GM23248 (cell line): Measurements from ENCODE around the gene TNFRSF21. TPM values are rescaled to one million over a fixed set of nuclear protein-coding genes. Genes with fewer than 3 reads are reported as not detected.

Experiments
- DNase-seq: peaks from one replicate; pipeline ENCODE4 v3.0.0-alpha.2; 2015
- H2AFZ ChIP-seq: fragments of 200-600 bp; sonication (generic); 2 replicates; pipeline ENCODE4 v1.6.1; 2016; ENCODE audit warnings: antibody characterized with exemption
- H3F3A ChIP-seq: fragments of 200-600 bp; sonication (generic); 2 replicates; pipeline ENCODE4 v1.6.1; 2016; ENCODE audit warnings: mild to moderate bottlenecking, antibody characterized with exemption, mixed run types; ENCODE audit not compliant: insufficient read depth
- H3K27ac ChIP-seq: fragments of 200-600 bp; sonication (generic); 2 replicates; pipeline ENCODE4 v1.5.1; 2016; ENCODE audit warnings: mild to moderate bottlenecking
- H3K27me3 ChIP-seq: fragments of 200-600 bp; sonication (generic); replicated peaks from 2 replicates; pipeline ENCODE4 v1.6.1; 2016; ENCODE audit warnings: mild to moderate bottlenecking; ENCODE audit not compliant: insufficient read depth
- H3K36me3 ChIP-seq: fragments of 200-600 bp; sonication (generic); 2 replicates; pipeline ENCODE4 v1.6.1; 2016; ENCODE audit warnings: low read depth, mild to moderate bottlenecking
- H3K4me1 ChIP-seq: fragments of 200-600 bp; sonication (generic); 2 replicates; pipeline ENCODE4 v1.6.1; 2016; ENCODE audit warnings: mild to moderate bottlenecking; ENCODE audit not compliant: insufficient read depth
- H3K4me2 ChIP-seq: fragments of 200-600 bp; sonication (generic); one replicate; pipeline ENCODE4 v1.6.1; 2016; ENCODE audit warnings: mild to moderate bottlenecking; ENCODE audit not compliant: unreplicated experiment
- H3K4me3 ChIP-seq: fragments of 200-600 bp; sonication (generic); 2 replicates; pipeline ENCODE4 v1.5.1; 2016; ENCODE audit warnings: mild to moderate bottlenecking
- H3K79me2 ChIP-seq: fragments of 200-600 bp; sonication (generic); 2 replicates; pipeline ENCODE4 v1.6.1; 2016; ENCODE audit warnings: mild to moderate bottlenecking; ENCODE audit not compliant: insufficient read depth
- H3K9ac ChIP-seq: fragments of 200-600 bp; sonication (generic); 2 replicates; pipeline ENCODE4 v1.6.1; 2016; ENCODE audit warnings: mild to moderate bottlenecking
- H3K9me2 ChIP-seq: fragments of 200-600 bp; sonication (generic); 2 replicates; pipeline ENCODE4 v1.6.1; 2016; ENCODE audit warnings: mixed run types, mild to moderate bottlenecking, moderate library complexity; ENCODE audit not compliant: insufficient read depth
- H3K9me3 ChIP-seq: fragments of 200-600 bp; sonication (generic); one replicate; pipeline ENCODE4 v1.6.1; 2017; ENCODE audit warnings: low read depth
- H4K20me1 ChIP-seq: fragments of 200-600 bp; sonication (generic); 2 replicates; pipeline ENCODE4 v1.6.0; 2016; ENCODE audit not compliant: insufficient read depth
- EZH2 ChIP-seq: fragments of 200-600 bp; sonication (generic); IDR thresholded peaks from 2 replicates; pipeline ENCODE4 v1.6.1; 2018; ENCODE audit warnings: antibody characterized with exemption, mild to moderate bottlenecking; ENCODE audit not compliant: insufficient read depth, poor library complexity, severe bottlenecking
- EZH2phosphoT487 ChIP-seq: fragments of 200-600 bp; sonication (generic); IDR thresholded peaks from 2 replicates; pipeline ENCODE4 v1.6.1; 2018; ENCODE audit warnings: antibody characterized with exemption, moderate library complexity, mild to moderate bottlenecking, low read depth; ENCODE audit not compliant: insufficient read depth
- WGBS, 2 experiments: methylation state at CpG; one replicate each; pipeline ENCODE4 v1.1.6; 2015 to 2017; ENCODE audit warnings: low lambda C conversion rate in 2 of 2, low coverage in 1 of 2; ENCODE audit errors: missing lambda C conversion rate in 2 of 2; 5-methylcytosine and 5-hydroxymethylcytosine counted together
- in situ Hi-C: fragments of 300-500 bp; cut with MboI; formaldehyde crosslinking; loops from 2 replicates; pipeline ENCODE4 v1.15.0; 2020
- polyA plus RNA-seq: library from polyadenylated mRNA; unstranded; fragments of >200 nt; fragmentation: Nextera tagmentation; extraction: Ambion mirVana; gene quantifications from 2 replicates; pipeline ENCODE4 v1.2.1, GENCODE V29; 2016
- total RNA-seq: library from RNA; depleted of rRNA; stranded (reverse); fragments of >200 nt; shearing (Covaris generic); gene quantifications from 2 replicates; pipeline ENCODE4 v1.2.3, GENCODE V29; 2014

TNFRSF21 gene
- total and polyA plus RNA-seq, 2 experiments from 2014 or later = 3.9 to 8.4 TPM

- H3K27me3 ChIP-seq = no peaks in the 10 kb centered on the region
- no peaks in the 10 kb centered on the region for H3K79me2 ChIP-seq
- H3F3A ChIP-seq = no peaks in the 10 kb centered on the region
- no peak overlapping the region for H3K9ac ChIP-seq
- H4K20me1 ChIP-seq = no peaks in the 10 kb centered on the region
- no peak for DNase-seq
- no peaks in the 10 kb centered on the region for H3K9me2 ChIP-seq
- TF ChIP-seq EZH2phosphoT487 (no peak), EZH2 (no peak)
- H3K27ac ChIP-seq = no peak overlapping the region
- H3K4me1 ChIP-seq = no peaks in the 10 kb centered on the region
- no peaks in the 10 kb centered on the region for H3K36me3 ChIP-seq
- no peak overlapping the region for H3K4me2 ChIP-seq
- no peak overlapping the region for H3K4me3 ChIP-seq
- H2AFZ ChIP-seq = no peak overlapping the region
- H3K9me3 ChIP-seq = no peaks in the 10 kb centered on the region
- in situ Hi-C loops = no loop called here
Observed at GRCh38 chr6:47355496-47355895, 45.8 kb upstream of the TNFRSF21 start.

GRCh38 chr6:47353871-47354270, 44.2 kb upstream of the TNFRSF21 start:
- no peaks in the 10 kb centered on the region for H3K9me2 ChIP-seq
- no peak overlapping the region for H3K4me2 ChIP-seq
- H3K79me2 ChIP-seq = no peaks in the 10 kb centered on the region
- DNase-seq = no peak
- in situ Hi-C loops = no loop called here
- H3K9me3 ChIP-seq = no peaks in the 10 kb centered on the region
- H3K27me3 ChIP-seq = no peaks in the 10 kb centered on the region
- no peak overlapping the region for H2AFZ ChIP-seq
- H4K20me1 ChIP-seq = no peaks in the 10 kb centered on the region
- no peaks in the 10 kb centered on the region for H3F3A ChIP-seq
- H3K9ac ChIP-seq = no peak overlapping the region
- no peaks in the 10 kb centered on the region for H3K36me3 ChIP-seq
- no peaks in the 10 kb centered on the region for H3K4me1 ChIP-seq
- H3K4me3 ChIP-seq = no peak overlapping the region
- H3K27ac ChIP-seq = no peak overlapping the region
- TF ChIP-seq EZH2phosphoT487 (no peak), EZH2 (no peak)
- WGBS, 2 experiments = 0% methylated on average over 1 of the region's 1 CpG

GRCh38 chr6:47352966-47353365, 43.3 kb upstream of the TNFRSF21 start:
- Histone ChIP-seq H3K4me3 (no peak overlapping the region), H3K27me3 (no peaks in the 10 kb centered on the region), H3K9me2 (no peaks in the 10 kb centered on the region), H3K9me3 (no peaks in the 10 kb centered on the region), H2AFZ (no peak overlapping the region), H3K4me2 (no peak overlapping the region), H3K27ac (no peak overlapping the region), H3K9ac (no peak overlapping the region), H3K4me1 (no peaks in the 10 kb centered on the region), H4K20me1 (no peaks in the 10 kb centered on the region), H3F3A (no peaks in the 10 kb centered on the region), H3K79me2 (no peaks in the 10 kb centered on the region), H3K36me3 (no peaks in the 10 kb centered on the region)
- TF ChIP-seq EZH2 = no peak
- no peak for TF ChIP-seq EZH2phosphoT487
- in situ Hi-C loops = no loop called here
- DNase-seq = no peak
- whole genome bisulfite sequencing, 2 experiments = 8 to 9% methylated on average over 2 of the region's 2 CpGs

GRCh38 chr6:47352194-47352920, 42.7 kb upstream of the TNFRSF21 start:
- Histone ChIP-seq H4K20me1 (no peaks in the 10 kb centered on the region), H3K9me2 (no peaks in the 10 kb centered on the region), H2AFZ (no peak overlapping the region), H3K9ac (no peak overlapping the region), H3K4me2 (no peak overlapping the region), H3K27me3 (no peaks in the 10 kb centered on the region), H3K36me3 (no peaks in the 10 kb centered on the region), H3K9me3 (no peaks in the 10 kb centered on the region), H3K27ac (no peak overlapping the region), H3K4me3 (no peak overlapping the region), H3K79me2 (no peaks in the 10 kb centered on the region), H3K4me1 (no peaks in the 10 kb centered on the region), H3F3A (no peaks in the 10 kb centered on the region)
- in situ Hi-C loops = no loop called here
- TF ChIP-seq EZH2phosphoT487 (no peak), EZH2 (no peak)
- WGBS, 2 experiments = 25 to 27% methylated on average over 5 of the region's 5 CpGs
- DNase-seq = peak; percentile 3

GRCh38 chr6:47351621-47352020, 41.9 kb upstream of the TNFRSF21 start:
- H3K27ac ChIP-seq = no peak overlapping the region
- H3K4me3 ChIP-seq = no peak overlapping the region
- H3K36me3 ChIP-seq = no peaks in the 10 kb centered on the region
- no peaks in the 10 kb centered on the region for H4K20me1 ChIP-seq
- no peak overlapping the region for H3K4me2 ChIP-seq
- no peaks in the 10 kb centered on the region for H3K9me3 ChIP-seq
- no peak for DNase-seq
- H3K27me3 ChIP-seq = no peaks in the 10 kb centered on the region
- no peak for TF ChIP-seq EZH2phosphoT487
- TF ChIP-seq EZH2 = no peak
- no peaks in the 10 kb centered on the region for H3F3A ChIP-seq
- H3K9ac ChIP-seq = no peak overlapping the region
- no peaks in the 10 kb centered on the region for H3K4me1 ChIP-seq
- in situ Hi-C loops = no loop called here
- no peak overlapping the region for H2AFZ ChIP-seq
- H3K79me2 ChIP-seq = no peaks in the 10 kb centered on the region
- no peaks in the 10 kb centered on the region for H3K9me2 ChIP-seq
